HG02970 (cell line): ENCODE results near the gene REV3L.
"Not testable (repeated sequence)": the region's sequence is repeated elsewhere in the genome, so short reads cannot be mapped to it uniquely, and the experiment has no call there.

ENCODE experiments used
- ATAC-seq: cut with Tn5 transposase; IDR thresholded peaks from one replicate; pipeline ENCODE4 v1.9.1; 2021; ENCODE audit warnings: mild to moderate bottlenecking, moderate library complexity, moderate number of reproducible peaks; ENCODE audit not compliant: unreplicated experiment, low FRiP score

REV3L gene

GRCh38 chr6:111307275-111307858 is 175.7 kb downstream of the REV3L start:
- ATAC-seq = no peak

- no peak for ATAC-seq
Observed at GRCh38 chr6:111306104-111306888, 176.7 kb downstream of the REV3L start.

- no peak for ATAC-seq
Observed at GRCh38 chr6:111301946-111302345, 181.1 kb downstream of the REV3L start.

- ATAC-seq = not testable (repeated sequence)
Observed at GRCh38 chr6:111300938-111301800, 181.8 kb downstream of the REV3L start.

GRCh38 chr6:111297776-111298175 is 185.2 kb downstream of the REV3L start:
- no peak for ATAC-seq

- ATAC-seq = no peak
Observed at GRCh38 chr6:111294374-111294967, 188.5 kb downstream of the REV3L start.

GRCh38 chr6:111291336-111292259 is 191.4 kb downstream of the REV3L start:
- no peak for ATAC-seq

- not testable (repeated sequence) for ATAC-seq
Observed at GRCh38 chr6:111290689-111291335, 192.2 kb downstream of the REV3L start.

- ATAC-seq = not testable (repeated sequence)
Observed at GRCh38 chr6:111284356-111284755, 198.7 kb downstream of the REV3L start.

- no peak for ATAC-seq
Observed at GRCh38 chr6:111283707-111284106, 199.3 kb downstream of the REV3L start.

- ATAC-seq = no peak
Observed at GRCh38 chr6:111282515-111282914, 200.5 kb downstream of the REV3L start.

- no peak for ATAC-seq
Observed at GRCh38 chr6:111280445-111280955, 202.5 kb downstream of the REV3L start.

GRCh38 chr6:111278731-111279130 is 204.3 kb downstream of the REV3L start:
- ATAC-seq = no peak

GRCh38 chr6:111277819-111278218 is 205.2 kb downstream of the REV3L start:
- no peak for ATAC-seq

GRCh38 chr6:111276736-111277135 is 206.3 kb downstream of the REV3L start:
- ATAC-seq = no peak

GRCh38 chr6:111276335-111276734 is 206.7 kb downstream of the REV3L start:
- no peak for ATAC-seq

- ATAC-seq = no peak
Observed at GRCh38 chr6:111274593-111275217, 208.3 kb downstream of the REV3L start.

GRCh38 chr6:111270121-111270520 is 212.9 kb downstream of the REV3L start:
- ATAC-seq = no peak
